SK-N-SH (cell line): Measurements from ENCODE around the gene PPP6C. TPM values are rescaled to one million over a fixed set of nuclear protein-coding genes. Genes with fewer than 3 reads are reported as not detected.

Source experiments
- CTCF ChIA-PET: fragments of 300-600, 350-600 bp; formaldehyde crosslinking; extraction: SDS; loops from one replicate; lab custom pipeline; 2021; lab: Yijun Ruan, JAX
- POLR2A ChIA-PET: fragments of 350-600 bp; sonication (Branson Sonifier 250); formaldehyde crosslinking; extraction: SDS; loops from one replicate; lab custom pipeline; 2020; ENCODE audit warnings: antibody characterized with exemption, inconsistent platforms; lab: Yijun Ruan, JAX
- DNase-seq: peaks from one replicate; pipeline ENCODE4 v3.0.0; 2012
- H2AFZ ChIP-seq: fragments of 200-600 bp; sonication (generic); 2 replicates; pipeline ENCODE4 v1.8.1; 2016; ENCODE audit warnings: antibody characterized with exemption, mild to moderate bottlenecking, low read depth
- H3F3A ChIP-seq: fragments of 200-600 bp; sonication (generic); replicated peaks from 2 replicates; pipeline ENCODE3; 2016; ENCODE audit warnings: antibody characterized with exemption, mild to moderate bottlenecking; ENCODE audit not compliant: insufficient read depth
- H3K27ac ChIP-seq, 2 experiments: fragments of 200-500 bp in 1 of 2; fragments of 200-600 bp in 1 of 2; sonication (Bioruptor generic) in 1 of 2; sonication (generic), shearing (Covaris generic) in 1 of 2; 2 replicates each; pipeline versions ENCODE4 v1.5.1 to v1.6.1; 2014 to 2016; ENCODE audit warnings: low read depth in 2 of 2, inconsistent platforms in 1 of 2, low read length in 1 of 2, mild to moderate bottlenecking in 1 of 2, mixed read lengths in 1 of 2
- H3K27me3 ChIP-seq: fragments of 200-600 bp; sonication (generic), shearing (Covaris generic); 2 replicates; pipeline ENCODE4 v1.6.1; 2016; ENCODE audit warnings: mixed run types; ENCODE audit not compliant: insufficient read depth
- H3K36me3 ChIP-seq, 2 experiments: fragments of 200-500 bp in 1 of 2; fragments of 200-600 bp in 1 of 2; sonication (Bioruptor generic) in 1 of 2; sonication (generic) in 1 of 2; replicated peaks in 1 of 2; 2 replicates each; pipeline versions ENCODE3 to v1.5.1; 2014 to 2016; ENCODE audit warnings: low read length in 1 of 2, mild to moderate bottlenecking in 1 of 2; ENCODE audit not compliant: insufficient read depth in 2 of 2, control insufficient read depth in 1 of 2
- H3K4me1 ChIP-seq, 2 experiments: fragments of 200-500 bp in 1 of 2; fragments of 200-600 bp in 1 of 2; sonication (Bioruptor generic) in 1 of 2; sonication (generic), shearing (Covaris generic) in 1 of 2; 2 replicates each; pipeline versions ENCODE4 v1.5.1 to v1.6.1; 2014 to 2016; ENCODE audit warnings: low read depth in 1 of 2, low read length in 1 of 2, mixed run types in 1 of 2; ENCODE audit not compliant: insufficient read depth in 2 of 2, control insufficient read depth in 1 of 2
- H3K4me2 ChIP-seq: fragments of 200-600 bp; sonication (generic), shearing (Covaris generic); 2 replicates; pipeline ENCODE4 v1.6.1; 2017; ENCODE audit warnings: mixed run types
- H3K4me3 ChIP-seq, 2 experiments: fragments of 200-500 bp in 1 of 2; fragments of 200-600 bp in 1 of 2; sonication (Bioruptor generic) in 1 of 2; sonication (generic), shearing (Covaris generic) in 1 of 2; 2 replicates each; pipeline versions ENCODE4 v1.5.1 to v1.8.1; 2014 to 2016; ENCODE audit warnings: low read depth in 2 of 2, inconsistent platforms in 1 of 2, low read length in 1 of 2, mild to moderate bottlenecking in 1 of 2, mixed read lengths in 1 of 2, moderate library complexity in 1 of 2
- H3K79me2 ChIP-seq: fragments of 200-600 bp; sonication (generic); 2 replicates; pipeline ENCODE4 v1.8.1; 2017; ENCODE audit warnings: mild to moderate bottlenecking; ENCODE audit not compliant: insufficient read depth
- H3K9ac ChIP-seq: fragments of 200-600 bp; sonication (generic); 2 replicates; pipeline ENCODE4 v1.6.1; 2017; ENCODE audit warnings: mixed run types
- H3K9me2 ChIP-seq: fragments of 200-600 bp; sonication (generic); 2 replicates; pipeline ENCODE4 v1.6.1; 2017; ENCODE audit warnings: mixed run types
- H3K9me3 ChIP-seq: fragments of 200-600 bp; sonication (generic); 2 replicates; pipeline ENCODE4 v1.6.1; 2017; ENCODE audit warnings: mixed run types, mild to moderate bottlenecking, moderate library complexity
- H4K20me1 ChIP-seq: fragments of 200-600 bp; sonication (generic); 2 replicates; pipeline ENCODE4 v1.6.1; 2017; ENCODE audit warnings: mild to moderate bottlenecking, mixed run types; ENCODE audit not compliant: insufficient read depth
- CHD2 ChIP-seq: fragments of 150-350 bp; IDR thresholded peaks from 2 replicates; pipeline ENCODE4 v1.6.1; 2018; ENCODE audit warnings: low read length; ENCODE audit not compliant: partially characterized antibody
- EP300 ChIP-seq, 2 experiments: IDR thresholded peaks; 2 replicates each; pipeline versions ENCODE4 v1.4.0 to v1.6.1; 2012; ENCODE audit warnings: borderline replicate concordance in 1 of 2, low read depth in 1 of 2, low read length in 1 of 2
- FOSL2 ChIP-seq: IDR thresholded peaks from 2 replicates; pipeline ENCODE4 v1.4.0; 2012; ENCODE audit warnings: low read depth, mild to moderate bottlenecking, moderate library complexity, borderline replicate concordance
- FOXM1 ChIP-seq: IDR thresholded peaks from 2 replicates; pipeline ENCODE4 v1.4.0; 2012; ENCODE audit warnings: low read depth, mild to moderate bottlenecking
- GABPA ChIP-seq: IDR thresholded peaks from 2 replicates; pipeline ENCODE4 v1.4.0; 2012; ENCODE audit warnings: low read depth, mild to moderate bottlenecking
- MEF2A ChIP-seq: IDR thresholded peaks from 2 replicates; pipeline ENCODE4 v1.4.0; 2012; ENCODE audit warnings: low read depth, borderline replicate concordance
- NFIC ChIP-seq: IDR thresholded peaks from 2 replicates; pipeline ENCODE4 v1.4.0; 2012; ENCODE audit warnings: borderline replicate concordance
- NRF1 ChIP-seq: IDR thresholded peaks from 2 replicates; pipeline ENCODE4 v1.6.1; 2012; ENCODE audit warnings: low read depth, mild to moderate bottlenecking, low read length
- POLR2AphosphoS5 ChIP-seq: IDR thresholded peaks from 2 replicates; pipeline ENCODE4 v1.6.1; 2012; ENCODE audit warnings: low read depth, low read length
- RAD21 ChIP-seq: IDR thresholded peaks from 2 replicates; pipeline ENCODE4 v1.6.1; 2012; ENCODE audit warnings: mild to moderate bottlenecking, low read length
- RFX5 ChIP-seq: IDR thresholded peaks from 2 replicates; pipeline ENCODE4 v1.6.1; 2012; ENCODE audit warnings: mild to moderate bottlenecking, improper control_type of control experiment, low read length
- SIN3A ChIP-seq: IDR thresholded peaks from 2 replicates; pipeline ENCODE4 v1.6.1; 2012; ENCODE audit warnings: low read depth, mild to moderate bottlenecking, low read length, moderate library complexity, borderline replicate concordance
- SMC3 ChIP-seq: IDR thresholded peaks from 2 replicates; pipeline ENCODE4 v1.6.1; 2012; ENCODE audit warnings: low read depth, low read length, improper control_type of control experiment
- TAF1 ChIP-seq: IDR thresholded peaks from 2 replicates; pipeline ENCODE4 v1.6.1; 2012; ENCODE audit warnings: low read depth, mild to moderate bottlenecking, low read length, moderate library complexity, borderline replicate concordance
- YY1 ChIP-seq: IDR thresholded peaks from 2 replicates; pipeline ENCODE4 v1.4.0; 2012; ENCODE audit warnings: low read depth, mild to moderate bottlenecking
- WGBS: methylation state at CpG from one replicate; pipeline ENCODE4 v1.1.6; 2017; ENCODE audit warnings: low lambda C conversion rate; 5-methylcytosine and 5-hydroxymethylcytosine counted together
- polyA plus RNA-seq, 3 experiments: library from polyadenylated mRNA; depleted of rRNA; stranded (reverse); fragments of >200 nt; gene quantifications; 2 replicates each; pipeline ENCODE4 v1.2.3, GENCODE V29; 2012
- TF ChIP-seq, protein P1 (sequence below): IDR thresholded peaks from 2 replicates; pipeline ENCODE4 v1.4.0; 2012; ENCODE audit warnings: low read depth, borderline replicate concordance
- TF ChIP-seq, protein P2 (sequence below): IDR thresholded peaks from 2 replicates; pipeline ENCODE4 v1.4.0; 2012; ENCODE audit warnings: low read depth, borderline replicate concordance
- TF ChIP-seq, protein P3 (sequence below): fragments of 150-350 bp; IDR thresholded peaks from 2 replicates; pipeline ENCODE4 v1.6.1; 2017; ENCODE audit warnings: antibody characterized with exemption, low read length, low read depth, borderline replicate concordance
- TF ChIP-seq, protein P4 (sequence below): IDR thresholded peaks from 2 replicates; pipeline ENCODE4; 2012
- TF ChIP-seq, protein P5 (sequence below): IDR thresholded peaks from 2 replicates; pipeline ENCODE4 v1.6.1; 2012; ENCODE audit warnings: mild to moderate bottlenecking, low read depth, low read length, moderate library complexity

The PPP6C gene
- polyA plus RNA-seq, 1 of the 3 experiments (the other 2 are of a cell fraction), result 14.8 TPM

DNA sequence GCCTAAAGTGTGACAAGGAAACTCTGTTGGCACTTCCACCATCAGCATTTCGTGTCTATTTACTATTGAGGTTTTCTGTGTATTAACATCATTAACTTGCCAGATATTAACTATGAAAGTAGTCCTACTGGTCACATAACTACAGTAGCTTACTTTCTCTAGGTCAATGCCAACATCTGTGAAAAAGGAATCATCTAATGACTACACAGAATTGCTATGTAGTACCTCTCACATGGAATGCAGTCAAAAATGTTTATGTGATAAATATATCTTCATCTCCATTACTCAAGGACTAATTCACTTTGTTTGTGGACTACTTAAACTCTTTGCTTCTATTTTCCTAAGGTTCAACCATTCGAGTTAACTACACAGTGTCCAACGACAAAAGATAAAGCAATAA is 48.4 kb downstream of the PPP6C start:
- no peak overlapping the region for H3K27ac ChIP-seq
- H3K4me3 ChIP-seq, result no peak overlapping the region
- peaks cover 0 to 4% of the 10 kb centered on the region in 2 experiments for H3K36me3 ChIP-seq
- CTCF ChIA-PET, result no interaction called here
- 92% methylated on average over 3 of the region's 3 CpGs for WGBS
- H3K9ac ChIP-seq, result no peak overlapping the region
- POLR2A ChIA-PET, result no interaction called here
- H3F3A ChIP-seq, result peaks cover 12% of the 10 kb centered on the region
- no peaks in the 10 kb centered on the region for H3K9me3 ChIP-seq
- DNase-seq, result no peak
- no peaks in the 10 kb centered on the region for H3K27me3 ChIP-seq
- H4K20me1 ChIP-seq, result no peaks in the 10 kb centered on the region
- peaks cover 18% of the 10 kb centered on the region; the same call in 1 of the 2 replicates for H3K79me2 ChIP-seq
- H3K9me2 ChIP-seq, result no peaks in the 10 kb centered on the region
- H3K4me1 ChIP-seq, result peaks cover 0 to 3% of the 10 kb centered on the region in 2 experiments; a peak in 2 of 4 replicates
- no peak overlapping the region for H2AFZ ChIP-seq
- TF ChIP-seq, protein P1, sequence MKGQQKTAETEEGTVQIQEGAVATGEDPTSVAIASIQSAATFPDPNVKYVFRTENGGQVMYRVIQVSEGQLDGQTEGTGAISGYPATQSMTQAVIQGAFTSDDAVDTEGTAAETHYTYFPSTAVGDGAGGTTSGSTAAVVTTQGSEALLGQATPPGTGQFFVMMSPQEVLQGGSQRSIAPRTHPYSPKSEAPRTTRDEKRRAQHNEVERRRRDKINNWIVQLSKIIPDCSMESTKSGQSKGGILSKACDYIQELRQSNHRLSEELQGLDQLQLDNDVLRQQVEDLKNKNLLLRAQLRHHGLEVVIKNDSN, result no peak
- TF ChIP-seq RFX5 (no peak), YY1 (no peak), NFIC (no peak), EP300 (IDR thresholded peaks at IDR 0.05; ENCODE audit: borderline replicate concordance in 1 of 2, low read depth in 1 of 2, low read length in 1 of 2) (no peak), RAD21 (no peak), SIN3A (no peak), POLR2AphosphoS5 (no peak), TAF1 (no peak)
- TF ChIP-seq, protein P2, sequence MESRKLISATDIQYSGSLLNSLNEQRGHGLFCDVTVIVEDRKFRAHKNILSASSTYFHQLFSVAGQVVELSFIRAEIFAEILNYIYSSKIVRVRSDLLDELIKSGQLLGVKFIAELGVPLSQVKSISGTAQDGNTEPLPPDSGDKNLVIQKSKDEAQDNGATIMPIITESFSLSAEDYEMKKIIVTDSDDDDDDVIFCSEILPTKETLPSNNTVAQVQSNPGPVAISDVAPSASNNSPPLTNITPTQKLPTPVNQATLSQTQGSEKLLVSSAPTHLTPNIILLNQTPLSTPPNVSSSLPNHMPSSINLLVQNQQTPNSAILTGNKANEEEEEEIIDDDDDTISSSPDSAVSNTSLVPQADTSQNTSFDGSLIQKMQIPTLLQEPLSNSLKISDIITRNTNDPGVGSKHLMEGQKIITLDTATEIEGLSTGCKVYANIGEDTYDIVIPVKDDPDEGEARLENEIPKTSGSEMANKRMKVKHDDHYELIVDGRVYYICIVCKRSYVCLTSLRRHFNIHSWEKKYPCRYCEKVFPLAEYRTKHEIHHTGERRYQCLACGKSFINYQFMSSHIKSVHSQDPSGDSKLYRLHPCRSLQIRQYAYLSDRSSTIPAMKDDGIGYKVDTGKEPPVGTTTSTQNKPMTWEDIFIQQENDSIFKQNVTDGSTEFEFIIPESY, result no peak
- TF ChIP-seq, protein P3, sequence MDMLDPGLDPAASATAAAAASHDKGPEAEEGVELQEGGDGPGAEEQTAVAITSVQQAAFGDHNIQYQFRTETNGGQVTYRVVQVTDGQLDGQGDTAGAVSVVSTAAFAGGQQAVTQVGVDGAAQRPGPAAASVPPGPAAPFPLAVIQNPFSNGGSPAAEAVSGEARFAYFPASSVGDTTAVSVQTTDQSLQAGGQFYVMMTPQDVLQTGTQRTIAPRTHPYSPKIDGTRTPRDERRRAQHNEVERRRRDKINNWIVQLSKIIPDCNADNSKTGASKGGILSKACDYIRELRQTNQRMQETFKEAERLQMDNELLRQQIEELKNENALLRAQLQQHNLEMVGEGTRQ, result no peak
- no peak overlapping the region for H3K4me2 ChIP-seq

DNA sequence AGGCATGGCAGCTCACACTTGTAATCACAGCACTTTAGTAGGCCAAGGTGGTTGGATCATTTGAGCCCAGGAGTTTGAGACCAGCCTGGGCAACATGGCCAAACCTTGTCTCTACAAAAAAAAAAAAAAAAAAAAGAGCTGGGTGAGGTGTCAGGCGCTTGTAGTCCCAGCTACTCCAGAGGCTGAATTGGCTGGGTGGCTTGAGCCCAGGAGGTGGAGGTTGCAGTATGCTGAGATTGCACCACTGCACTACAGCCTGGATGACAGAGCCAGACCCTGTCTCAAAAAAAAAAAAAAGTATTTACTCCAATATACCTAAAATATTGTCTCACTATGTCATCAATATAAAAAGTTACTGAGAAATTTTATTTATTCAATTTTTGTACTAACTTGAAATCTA is 49.0 kb downstream of the PPP6C start:
- Histone ChIP-seq H3K9ac (no peak overlapping the region), H3K4me1 (peaks cover 0 to 3% of the 10 kb centered on the region in 2 experiments; a peak in 2 of 4 replicates), H3K4me3 (no peak overlapping the region), H4K20me1 (no peaks in the 10 kb centered on the region), H2AFZ (no peak overlapping the region), H3K9me2 (no peaks in the 10 kb centered on the region), H3K9me3 (no peaks in the 10 kb centered on the region), H3F3A (peaks cover 9% of the 10 kb centered on the region), H3K79me2 (peaks cover 20% of the 10 kb centered on the region), H3K4me2 (no peak overlapping the region), H3K27me3 (no peaks in the 10 kb centered on the region), H3K27ac (no peak overlapping the region), H3K36me3 (no peaks in the 10 kb centered on the region)
- 100% methylated on average over 1 of the region's 1 CpG for WGBS
- CTCF ChIA-PET, result no interaction called here
- POLR2A ChIA-PET, result no interaction called here
- DNase-seq, result no peak
- TF ChIP-seq, protein P4, sequence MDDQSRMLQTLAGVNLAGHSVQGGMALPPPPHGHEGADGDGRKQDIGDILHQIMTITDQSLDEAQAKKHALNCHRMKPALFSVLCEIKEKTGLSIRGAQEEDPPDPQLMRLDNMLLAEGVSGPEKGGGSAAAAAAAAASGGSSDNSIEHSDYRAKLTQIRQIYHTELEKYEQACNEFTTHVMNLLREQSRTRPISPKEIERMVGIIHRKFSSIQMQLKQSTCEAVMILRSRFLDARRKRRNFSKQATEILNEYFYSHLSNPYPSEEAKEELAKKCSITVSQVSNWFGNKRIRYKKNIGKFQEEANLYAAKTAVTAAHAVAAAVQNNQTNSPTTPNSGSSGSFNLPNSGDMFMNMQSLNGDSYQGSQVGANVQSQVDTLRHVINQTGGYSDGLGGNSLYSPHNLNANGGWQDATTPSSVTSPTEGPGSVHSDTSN, result no peak
- TF ChIP-seq, protein P5, sequence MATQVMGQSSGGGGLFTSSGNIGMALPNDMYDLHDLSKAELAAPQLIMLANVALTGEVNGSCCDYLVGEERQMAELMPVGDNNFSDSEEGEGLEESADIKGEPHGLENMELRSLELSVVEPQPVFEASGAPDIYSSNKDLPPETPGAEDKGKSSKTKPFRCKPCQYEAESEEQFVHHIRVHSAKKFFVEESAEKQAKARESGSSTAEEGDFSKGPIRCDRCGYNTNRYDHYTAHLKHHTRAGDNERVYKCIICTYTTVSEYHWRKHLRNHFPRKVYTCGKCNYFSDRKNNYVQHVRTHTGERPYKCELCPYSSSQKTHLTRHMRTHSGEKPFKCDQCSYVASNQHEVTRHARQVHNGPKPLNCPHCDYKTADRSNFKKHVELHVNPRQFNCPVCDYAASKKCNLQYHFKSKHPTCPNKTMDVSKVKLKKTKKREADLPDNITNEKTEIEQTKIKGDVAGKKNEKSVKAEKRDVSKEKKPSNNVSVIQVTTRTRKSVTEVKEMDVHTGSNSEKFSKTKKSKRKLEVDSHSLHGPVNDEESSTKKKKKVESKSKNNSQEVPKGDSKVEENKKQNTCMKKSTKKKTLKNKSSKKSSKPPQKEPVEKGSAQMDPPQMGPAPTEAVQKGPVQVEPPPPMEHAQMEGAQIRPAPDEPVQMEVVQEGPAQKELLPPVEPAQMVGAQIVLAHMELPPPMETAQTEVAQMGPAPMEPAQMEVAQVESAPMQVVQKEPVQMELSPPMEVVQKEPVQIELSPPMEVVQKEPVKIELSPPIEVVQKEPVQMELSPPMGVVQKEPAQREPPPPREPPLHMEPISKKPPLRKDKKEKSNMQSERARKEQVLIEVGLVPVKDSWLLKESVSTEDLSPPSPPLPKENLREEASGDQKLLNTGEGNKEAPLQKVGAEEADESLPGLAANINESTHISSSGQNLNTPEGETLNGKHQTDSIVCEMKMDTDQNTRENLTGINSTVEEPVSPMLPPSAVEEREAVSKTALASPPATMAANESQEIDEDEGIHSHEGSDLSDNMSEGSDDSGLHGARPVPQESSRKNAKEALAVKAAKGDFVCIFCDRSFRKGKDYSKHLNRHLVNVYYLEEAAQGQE, result no peak
- TF ChIP-seq POLR2AphosphoS5 (no peak), FOSL2 (no peak), CHD2 (no peak), NRF1 (no peak), FOXM1 (no peak), SMC3 (no peak), MEF2A (no peak), GABPA (no peak)
- TF ChIP-seq, protein P1, result no peak
